HG02973 (cell line): ENCODE results near the gene TMEM170A.
"Not testable (repeated sequence)": the region's sequence is repeated elsewhere in the genome, so short reads cannot be mapped to it uniquely, and the experiment has no call there.

ENCODE experiments used
- ATAC-seq: cut with Tn5 transposase; IDR thresholded peaks from one replicate; pipeline ENCODE4 v1.9.1; 2021; ENCODE audit warnings: moderate library complexity; ENCODE audit not compliant: unreplicated experiment

TMEM170A gene, protein sequence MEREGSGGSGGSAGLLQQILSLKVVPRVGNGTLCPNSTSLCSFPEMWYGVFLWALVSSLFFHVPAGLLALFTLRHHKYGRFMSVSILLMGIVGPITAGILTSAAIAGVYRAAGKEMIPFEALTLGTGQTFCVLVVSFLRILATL

DNA sequence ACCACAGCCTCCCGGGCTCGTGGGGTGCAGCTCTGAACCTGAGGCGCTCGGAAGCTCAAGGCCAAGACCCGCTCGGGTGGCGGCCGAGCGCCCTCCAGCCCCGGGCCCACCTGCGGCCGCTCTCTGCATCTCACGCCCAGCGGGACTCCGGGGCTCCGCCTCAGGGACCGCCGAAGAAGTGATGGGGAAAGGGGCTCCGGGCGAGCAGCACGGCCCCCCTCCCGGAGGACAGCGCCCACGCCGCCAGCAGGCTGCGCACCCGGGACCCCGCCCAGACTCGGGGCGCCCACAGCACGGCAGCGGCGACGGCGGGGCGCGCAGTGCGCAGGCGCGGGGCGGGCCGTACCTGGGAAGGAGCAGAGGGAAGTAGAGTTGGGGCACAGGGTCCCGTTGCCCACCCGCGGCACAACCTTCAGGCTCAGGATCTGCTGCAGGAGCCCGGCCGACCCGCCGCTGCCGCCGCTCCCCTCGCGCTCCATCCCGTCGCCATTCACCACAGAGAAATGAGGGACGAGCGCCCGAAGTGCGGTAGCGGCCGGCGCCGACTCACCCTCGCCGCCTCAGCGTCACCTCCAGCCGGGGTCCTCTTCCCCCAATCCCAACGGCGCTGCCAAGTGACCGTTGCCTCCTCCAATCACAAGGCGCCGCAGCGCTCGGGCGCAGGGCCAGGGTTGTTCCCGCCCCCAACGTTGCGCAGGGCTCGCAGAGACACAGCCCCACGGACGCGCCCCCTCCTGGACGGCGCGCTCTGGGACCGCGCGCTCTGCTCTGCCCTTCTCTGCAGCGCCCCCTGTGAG is at the start of gene TMEM170A:
TSS of gene TMEM170A (minus strand) at position 568 of the 797 bp plus-strand sequence. CDS start at position 479, 89 bp downstream.
- peak; percentile 90 for ATAC-seq

DNA sequence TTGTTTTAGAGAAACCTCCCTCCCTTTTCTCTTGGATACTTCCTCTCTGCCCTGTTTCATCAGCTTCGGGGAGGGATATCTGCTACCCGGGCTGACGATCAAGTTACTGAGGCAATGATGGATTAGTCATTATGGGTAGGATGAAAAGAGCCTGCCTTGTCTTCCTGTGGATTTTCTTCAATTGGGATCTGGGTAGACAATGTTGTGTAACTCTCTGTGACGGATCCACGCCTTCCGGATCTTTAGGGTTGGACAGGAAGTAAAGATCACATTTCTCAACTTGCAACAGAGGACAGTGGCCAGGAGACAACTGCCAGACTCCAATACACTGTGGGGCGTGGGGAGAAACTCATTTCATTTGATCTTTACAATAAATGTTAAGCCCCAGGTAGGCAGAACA is 42.1 kb upstream of the TMEM170A start:
- ATAC-seq: no peak

DNA sequence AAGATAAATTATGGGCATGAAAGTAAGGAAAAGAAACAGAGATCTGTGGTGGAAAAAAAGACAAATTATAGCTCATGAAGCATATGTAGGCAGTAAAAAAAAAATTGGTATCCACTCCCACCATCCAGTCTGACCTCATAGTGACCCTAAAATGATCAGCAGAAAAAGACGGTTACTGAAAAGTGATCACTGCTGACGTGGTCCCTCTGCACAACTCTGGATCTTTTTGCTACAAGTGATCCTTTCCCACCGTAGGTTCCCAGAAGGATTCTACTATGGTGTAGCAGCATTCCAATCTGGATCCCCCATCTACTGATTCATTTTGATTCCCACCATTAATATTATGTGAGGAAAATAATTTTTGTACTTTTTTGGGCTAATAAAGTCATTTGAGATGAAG is 41.6 kb upstream of the TMEM170A start:
- ATAC-seq: no peak

DNA sequence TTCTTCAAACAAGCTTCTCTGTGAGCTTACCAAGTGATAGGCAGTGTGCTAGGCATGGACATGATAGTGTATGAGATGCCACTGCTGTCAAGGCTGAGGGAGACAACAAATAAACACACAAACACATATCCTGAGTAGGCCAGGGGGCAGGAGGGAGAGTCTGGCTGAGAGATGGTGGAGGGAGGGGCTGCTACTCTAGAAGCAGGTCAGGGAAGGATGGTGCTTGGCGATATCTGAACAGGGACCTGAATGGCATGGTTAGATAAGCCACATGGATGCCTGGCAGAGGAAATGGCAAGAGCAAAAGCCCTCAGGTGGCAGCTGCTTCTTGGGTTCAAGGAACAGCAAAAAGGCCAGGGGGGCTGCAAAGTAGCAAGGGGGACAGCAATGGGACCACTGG is 39.3 kb upstream of the TMEM170A start:
- no peak for ATAC-seq

DNA sequence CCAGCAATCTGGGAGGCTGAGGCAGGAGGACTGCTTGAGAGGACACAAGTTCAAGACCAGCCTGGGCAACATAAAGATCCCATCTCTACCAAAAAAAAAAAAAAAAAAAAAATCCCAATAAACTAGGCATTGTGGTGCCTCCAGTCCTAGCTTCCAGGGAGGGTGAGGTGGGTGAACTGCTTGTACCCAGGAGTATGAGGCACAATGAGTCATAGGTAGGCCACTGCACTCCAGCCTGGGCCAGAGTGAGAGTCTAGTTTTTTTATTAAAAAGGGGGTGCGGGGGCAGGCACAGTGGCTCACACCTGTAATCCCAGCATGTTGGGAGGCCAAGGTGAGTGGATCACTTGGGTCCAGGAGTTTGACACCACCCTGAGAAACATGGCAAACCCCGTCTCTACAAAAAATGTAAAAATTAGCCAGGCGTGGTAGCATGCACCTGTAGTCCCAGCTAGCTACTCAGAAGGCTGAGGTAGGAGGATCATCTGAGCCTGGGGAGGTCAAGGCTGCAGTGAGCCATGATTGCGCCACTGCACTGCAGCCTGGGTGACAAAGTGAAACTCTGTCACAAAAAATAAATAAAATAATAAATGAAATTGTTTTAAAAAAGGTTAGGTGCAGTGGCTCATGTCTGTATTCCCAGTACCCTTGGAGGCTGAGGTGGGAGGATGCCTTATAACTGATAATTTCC is 38.6 kb upstream of the TMEM170A start:
- no peak for ATAC-seq

DNA sequence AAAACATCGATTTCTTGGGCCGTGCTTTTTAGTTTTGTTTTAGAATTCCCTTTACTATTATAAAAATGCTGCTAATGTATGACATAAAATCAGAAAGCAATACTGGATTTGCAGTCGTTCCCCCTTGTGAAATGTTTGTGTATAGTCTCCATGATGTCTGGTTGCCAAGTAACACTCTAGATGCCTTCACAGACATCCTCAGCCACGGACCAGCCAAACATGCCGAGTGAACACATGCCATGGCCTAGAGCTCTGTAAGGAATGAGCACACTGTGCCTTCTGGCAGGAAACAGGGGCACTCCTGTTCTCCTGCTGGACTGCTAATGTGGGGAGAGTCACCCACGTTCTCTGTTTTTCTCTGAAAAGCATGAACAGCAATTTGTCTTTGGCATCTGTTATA is 37.3 kb upstream of the TMEM170A start:
- ATAC-seq: not testable (repeated sequence)

DNA sequence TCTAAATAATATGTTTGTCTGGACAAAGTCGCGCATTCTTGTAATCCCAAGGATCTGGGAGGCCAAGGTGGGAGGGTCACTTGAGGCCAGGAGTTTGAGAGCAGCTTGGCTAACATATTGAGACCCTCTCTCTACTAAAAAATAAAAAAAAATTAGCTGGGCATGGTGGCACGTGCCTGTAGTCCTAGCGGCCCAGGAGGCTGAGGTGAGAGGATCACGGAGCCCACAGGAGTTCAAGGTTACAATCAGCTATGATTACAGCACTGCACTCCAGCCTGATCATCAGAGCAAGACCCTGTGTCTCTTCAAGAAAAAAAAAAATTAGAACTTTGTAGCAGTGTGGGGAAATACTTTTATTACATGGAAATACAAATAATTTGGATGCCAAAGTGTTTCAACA is 36.9 kb upstream of the TMEM170A start:
- ATAC-seq: no peak

DNA sequence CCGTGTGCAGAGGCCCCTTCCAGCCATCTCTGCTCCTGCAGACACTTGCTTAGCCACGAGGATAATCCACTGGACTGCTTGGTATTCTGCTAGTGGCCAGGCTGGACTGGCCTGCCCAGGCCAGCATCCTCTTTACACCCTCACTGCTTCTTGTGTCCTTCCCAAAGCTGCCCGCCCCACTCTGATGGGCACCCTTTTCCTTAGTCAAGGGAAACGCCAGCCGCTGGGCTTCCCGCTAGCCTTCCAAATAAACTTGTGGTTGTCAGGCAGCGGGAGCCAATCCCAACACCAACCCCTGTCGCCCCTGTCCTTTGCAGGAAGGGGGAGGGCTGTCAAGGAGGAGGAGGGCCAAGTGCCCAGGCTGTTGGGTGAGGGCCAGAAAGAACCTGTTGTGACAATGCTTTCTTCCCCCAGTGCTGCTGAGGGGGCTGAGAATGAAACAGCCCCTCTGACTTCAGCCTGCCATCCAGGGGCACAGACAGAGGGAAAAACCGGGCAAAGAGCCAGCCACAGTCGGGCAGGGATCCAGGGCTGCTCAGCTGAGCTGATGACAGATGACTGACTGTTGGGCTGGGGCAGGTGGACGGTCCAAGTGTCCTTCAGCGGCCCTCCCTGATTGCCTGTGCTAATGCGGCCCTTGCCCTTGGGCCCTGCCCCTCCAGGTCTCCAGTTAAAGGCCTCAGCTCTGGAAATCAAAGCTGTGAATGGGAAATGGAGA is 34.3 kb upstream of the TMEM170A start:
- ATAC-seq: not testable (repeated sequence)

DNA sequence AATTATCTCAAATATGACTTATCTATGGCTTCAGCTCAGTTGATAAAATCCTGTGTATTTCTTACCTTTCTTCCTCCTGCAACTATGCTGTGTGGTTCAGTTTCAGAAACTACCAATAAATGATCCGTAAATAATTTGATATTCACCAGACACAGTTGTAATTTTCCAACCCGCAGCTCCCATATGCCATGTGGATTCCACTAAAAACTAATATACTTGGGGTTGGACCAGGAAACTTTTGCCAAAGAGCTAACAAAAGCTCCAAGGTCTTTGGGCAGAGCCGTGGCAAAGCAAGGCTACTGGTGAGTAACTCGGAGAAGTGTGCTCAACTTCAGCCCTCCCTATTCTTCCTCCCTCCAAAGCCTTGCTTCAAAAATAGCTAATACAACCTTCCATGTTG is 33.1 kb upstream of the TMEM170A start:
- no peak for ATAC-seq

DNA sequence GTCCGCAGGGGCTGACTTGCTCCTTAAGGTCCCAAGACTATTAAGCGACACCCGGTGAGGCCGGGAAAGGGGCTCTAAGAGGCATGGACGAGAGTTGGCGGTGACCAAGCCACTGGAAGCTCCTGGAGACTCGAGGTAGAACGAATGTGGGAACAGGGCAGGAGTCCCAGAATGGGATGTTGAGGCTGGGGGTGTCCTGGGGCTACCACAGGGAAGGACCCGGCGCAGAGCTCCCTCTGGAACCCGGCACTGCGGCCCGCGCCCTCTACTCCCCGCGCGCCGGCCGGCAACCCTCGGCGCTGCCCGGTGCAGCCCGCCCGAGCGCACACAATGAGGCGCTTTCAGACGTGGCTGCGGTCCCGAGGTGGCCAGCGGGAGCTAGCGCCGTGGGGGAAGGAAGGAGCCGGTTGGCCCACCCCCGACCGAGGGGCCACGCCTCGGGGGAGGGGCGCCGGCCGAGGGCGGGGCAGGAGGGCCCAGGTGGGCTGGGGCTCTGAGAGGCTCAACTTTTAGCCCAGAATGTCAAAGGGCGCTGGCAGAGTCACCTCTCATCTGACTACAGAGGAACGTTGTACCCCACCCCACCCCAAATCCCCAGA is 30.7 kb upstream of the TMEM170A start, which contains the start of gene CHST6:
TSS of gene CHST6 (minus strand) at position 366 of the 599 bp plus-strand sequence. CDS start 15,613 bp downstream, outside the sequence.
- peak; percentile 46 for ATAC-seq

DNA sequence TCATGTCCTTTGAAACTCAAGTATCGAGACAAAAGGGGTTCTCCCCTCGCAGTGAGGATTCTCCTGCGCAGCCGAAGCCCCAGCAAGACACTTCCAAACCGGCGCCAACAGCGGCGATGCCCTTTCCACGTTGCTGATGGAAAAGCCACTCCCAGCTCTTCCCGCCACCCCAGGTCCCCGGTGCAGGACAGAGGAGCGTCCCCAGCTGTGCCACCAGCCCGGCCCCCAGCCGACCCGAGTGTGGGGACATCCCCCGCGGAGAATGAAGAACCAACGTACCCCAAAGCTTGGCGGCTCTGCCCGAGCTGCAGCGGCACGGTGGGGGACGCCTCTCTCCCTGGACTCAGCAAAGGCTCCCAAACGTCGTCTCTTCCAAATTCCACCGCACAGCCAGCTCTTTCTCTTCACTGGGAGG is 30.2 kb upstream of the TMEM170A start:
- ATAC-seq: no peak

DNA sequence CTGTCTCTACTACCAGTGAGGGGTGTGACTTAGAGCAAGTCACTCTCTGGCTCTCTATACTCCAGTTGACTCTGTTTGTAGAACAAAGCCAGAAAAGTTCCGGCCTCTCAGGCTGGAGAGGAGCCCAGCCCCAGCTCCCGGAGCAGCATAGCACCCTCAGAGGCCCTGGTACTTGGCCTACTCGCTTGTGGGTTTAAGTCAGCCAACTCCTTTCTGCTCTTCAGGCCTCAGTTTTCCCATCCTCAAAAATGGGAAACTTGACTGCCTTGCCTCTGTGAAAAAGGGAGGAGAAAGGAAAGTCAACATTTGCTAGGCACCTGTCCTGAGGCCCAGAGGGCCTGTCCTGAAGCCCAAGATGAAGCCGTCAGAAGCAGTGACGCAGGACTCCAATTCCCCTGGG is 29.7 kb upstream of the TMEM170A start:
- no peak for ATAC-seq

DNA sequence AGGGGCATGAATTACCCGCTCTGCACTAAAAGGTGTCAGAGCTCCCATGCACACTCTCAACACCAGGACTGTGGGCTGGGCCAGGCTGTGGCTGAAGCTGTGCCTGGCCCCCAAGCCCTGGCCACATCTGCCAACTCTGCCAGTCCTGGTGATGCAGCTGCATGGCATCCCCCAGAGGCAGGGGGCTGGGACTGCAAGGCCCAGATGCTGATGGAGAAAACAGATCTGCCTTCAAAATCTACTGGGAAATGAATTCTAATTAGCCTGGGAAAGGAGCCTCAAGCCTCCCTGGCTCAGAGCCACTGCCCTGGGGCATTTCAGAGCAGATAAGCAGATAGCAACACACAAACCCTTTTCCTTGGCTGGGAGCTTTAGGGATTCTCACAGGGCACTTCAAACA is 27.4 kb upstream of the TMEM170A start:
- no peak for ATAC-seq

DNA sequence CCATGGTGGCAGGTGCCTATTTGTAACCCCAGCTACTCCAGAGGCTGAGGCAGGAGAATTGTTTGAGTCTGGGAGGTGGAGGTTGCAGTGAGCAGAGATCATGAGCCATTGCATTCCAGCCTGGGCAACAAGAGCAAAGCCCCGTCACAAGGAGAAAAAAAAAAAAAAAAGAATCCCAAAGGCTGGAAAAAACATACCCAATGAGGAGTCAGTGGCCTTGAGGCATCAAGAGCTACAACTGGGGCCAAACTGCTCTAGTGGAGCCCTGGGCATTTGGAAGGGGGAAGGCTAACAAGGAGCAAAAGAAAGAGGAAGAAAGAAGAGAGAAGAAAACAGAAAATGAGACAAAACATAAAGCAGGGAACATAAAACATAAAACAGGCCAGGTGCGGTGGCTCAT is 23.8 kb upstream of the TMEM170A start:
- no peak for ATAC-seq

DNA sequence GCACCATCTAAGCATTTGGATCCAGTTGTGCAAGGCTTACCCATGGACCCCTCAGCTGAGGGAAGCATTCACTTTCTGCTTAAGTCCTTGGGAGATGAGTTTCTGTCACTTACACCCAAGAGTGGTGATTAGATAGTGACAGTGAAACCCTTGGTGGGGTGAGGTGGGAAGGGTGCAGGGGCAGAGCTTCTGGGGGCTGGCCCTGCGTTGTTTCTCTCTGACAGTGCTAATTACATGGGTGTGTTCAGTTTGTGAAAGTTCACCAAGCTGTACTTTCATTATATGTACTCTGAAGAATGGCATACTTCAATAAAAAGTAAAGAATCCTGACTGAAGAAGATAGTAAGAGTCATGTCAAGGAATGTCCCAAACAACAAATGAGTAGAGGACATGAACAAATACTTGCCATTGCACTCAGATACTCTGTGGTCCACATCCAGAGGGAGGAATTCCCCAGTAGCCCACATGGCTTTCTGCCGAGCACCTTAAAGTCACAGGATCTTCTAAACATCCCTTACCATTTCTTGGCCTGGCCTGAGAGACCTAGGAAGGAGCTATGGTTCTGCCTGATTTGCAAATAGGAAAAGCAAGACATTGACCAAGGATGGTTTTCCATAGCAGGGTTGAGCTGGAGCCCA is 22.3 kb upstream of the TMEM170A start:
- peak; percentile 59 for ATAC-seq

DNA sequence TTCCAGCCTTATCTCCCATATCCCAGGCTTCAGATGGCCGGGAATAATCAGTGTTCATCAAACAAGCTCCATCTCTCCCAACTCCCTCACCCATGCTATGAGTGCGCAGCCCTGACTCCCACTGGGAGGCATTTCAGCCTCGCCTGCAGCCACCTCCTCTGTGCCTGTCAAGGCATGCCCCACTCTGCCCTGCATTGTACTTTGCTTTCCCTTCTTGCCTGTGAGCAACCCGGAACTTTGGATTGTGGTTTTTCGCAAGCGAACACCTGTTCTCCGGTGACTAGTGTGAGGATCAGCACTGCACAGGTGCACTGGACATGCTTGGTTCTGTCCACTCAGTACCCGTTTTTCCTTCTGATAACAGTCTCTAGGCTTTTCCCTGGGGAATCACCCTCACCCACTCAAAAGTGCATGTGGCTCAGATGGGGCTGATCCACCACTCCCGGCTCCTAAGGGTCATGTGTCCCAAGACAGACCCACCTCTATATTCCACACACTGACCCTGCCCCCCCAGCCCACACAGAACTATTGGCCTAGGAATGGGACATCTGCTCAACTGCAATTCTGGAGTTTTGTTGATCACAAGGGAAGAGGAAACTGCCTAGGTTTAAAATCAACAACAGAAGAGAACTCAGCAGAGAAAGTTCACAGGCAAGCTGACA is 21.7 kb upstream of the TMEM170A start:
- ATAC-seq: no peak

DNA sequence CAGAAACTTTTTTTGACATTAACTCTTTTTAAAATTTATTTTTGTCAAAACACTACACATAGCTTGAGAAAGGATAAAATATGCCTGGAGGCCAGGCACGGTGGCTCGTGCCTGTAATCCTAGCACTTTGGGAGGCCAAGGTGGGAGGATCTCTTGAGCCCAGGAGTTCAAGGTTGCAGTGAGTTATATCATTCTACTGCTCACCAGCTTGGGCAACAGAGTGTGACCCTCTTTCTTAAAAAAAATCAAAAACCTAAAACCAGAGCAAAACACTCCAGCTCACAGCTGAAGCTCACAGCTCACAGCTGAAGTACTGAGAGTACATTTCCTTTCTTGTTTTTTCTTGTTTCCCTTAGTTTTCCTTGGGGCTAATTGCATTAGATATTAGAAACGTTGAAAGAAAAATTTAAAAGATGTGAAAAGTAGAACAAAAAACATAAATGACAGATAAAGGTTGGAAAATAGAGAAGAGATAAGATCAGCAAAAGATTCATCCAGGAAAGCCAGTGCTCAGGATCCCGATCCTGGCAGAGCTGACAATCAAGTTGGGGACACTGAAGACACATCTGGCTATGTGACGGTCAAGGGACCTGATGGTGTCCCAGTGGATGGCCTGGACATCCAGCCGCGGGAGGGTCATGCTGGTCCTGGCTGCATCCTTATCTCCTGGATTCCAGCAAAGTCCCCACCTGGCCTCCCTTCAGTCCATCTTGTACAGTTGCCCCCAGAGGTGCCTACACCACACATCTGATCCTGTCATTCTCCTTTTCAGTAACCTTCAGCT is 20.9 kb upstream of the TMEM170A start:
- ATAC-seq: no peak

DNA sequence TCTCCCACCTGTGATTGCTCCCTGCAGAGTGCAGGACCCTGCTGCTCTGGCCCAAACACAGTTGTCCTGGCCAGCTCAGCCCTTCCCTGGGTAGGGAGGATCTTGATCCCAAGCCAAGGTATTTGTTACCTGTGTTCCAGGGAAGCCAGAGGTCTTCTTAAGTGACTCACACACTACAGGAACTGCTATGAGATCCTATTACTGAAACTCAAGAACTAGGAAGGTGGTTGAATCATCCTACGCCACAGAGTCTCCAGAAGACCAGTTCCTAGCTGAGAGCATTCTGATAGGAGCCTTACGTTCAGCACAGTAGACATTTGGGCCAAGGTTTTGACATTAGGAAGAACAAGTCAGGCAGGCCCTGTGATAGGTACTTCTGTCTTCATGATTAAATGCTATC is 18.7 kb upstream of the TMEM170A start:
- ATAC-seq: no peak
